ENCODE data around the gene GP1BB.

DNA sequence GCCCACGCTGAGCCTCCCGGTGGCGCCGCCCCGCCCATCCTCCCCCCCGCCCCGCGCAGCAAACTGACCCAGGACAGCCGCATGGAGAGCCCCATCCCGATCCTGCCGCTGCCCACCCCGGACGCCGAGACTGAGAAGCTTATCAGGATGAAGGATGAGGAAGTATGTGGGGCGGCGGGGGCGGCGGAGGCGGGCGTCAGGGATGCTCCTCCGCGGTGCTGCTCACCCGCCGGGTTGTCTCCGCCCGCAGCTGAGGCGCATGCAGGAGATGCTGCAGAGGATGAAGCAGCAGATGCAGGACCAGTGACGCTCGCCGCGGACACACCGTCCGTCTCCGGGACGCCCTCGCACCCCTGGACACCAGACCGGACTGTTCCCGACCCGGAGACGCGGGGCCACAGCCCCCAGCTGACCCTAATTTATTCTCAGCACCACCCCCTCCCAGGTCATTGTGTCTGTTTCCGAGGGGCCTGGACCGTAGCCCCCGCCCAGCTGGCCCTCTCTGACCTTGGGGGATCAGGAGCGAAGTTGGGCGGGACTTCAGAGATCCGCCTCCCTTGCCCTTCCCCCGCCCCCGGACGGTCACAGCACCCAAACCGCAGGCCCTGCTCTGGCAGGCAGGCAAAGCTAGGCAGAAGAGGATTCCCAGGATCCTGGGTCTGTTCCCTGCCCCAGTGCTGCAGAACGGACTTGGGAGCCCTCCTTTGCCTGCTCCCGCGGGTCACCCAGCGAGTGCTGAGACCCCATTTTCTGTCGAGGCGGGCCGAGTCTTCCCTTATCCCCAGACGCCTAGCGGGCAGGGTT, 959 bp upstream of the GP1BB start:
- no peak for TF ChIP-seq EZH2 (IDR thresholded peaks at IDR 0.05; ENCODE audit: insufficient read depth, poor library complexity, severe bottlenecking)
- TF ChIP-seq EZH2phosphoT487 (IDR thresholded peaks at IDR 0.05; ENCODE audit: insufficient read depth, low read depth), result no peak
